ENCODE data around the gene ZNF346.
"Not testable (repeated sequence)": the region's sequence is repeated elsewhere in the genome, so short reads cannot be mapped to it uniquely, and the experiment has no call there.

Gene ZNF346

GRCh38 chr5:177022386-177023302 lies at the start of gene ZNF346:
ZNF346 (plus strand) TSS chr5:177022696; CDS start chr5:177022739, 43 bp downstream.
- peak within 1 kb of the TSS; percentile 98 for H3K27ac Mint-ChIP-seq
- H3K9me3 Mint-ChIP-seq = no peaks in the 10 kb centered on the region
- H3K27me3 Mint-ChIP-seq = no peaks in the 10 kb centered on the region
- peaks cover 37% of the 10 kb centered on the region for H3K4me1 Mint-ChIP-seq (ENCODE audit: low read depth)
- peak; percentile 91 for DNase-seq
- H3K36me3 Mint-ChIP-seq (ENCODE audit: low read depth) = peaks cover 50% of the 10 kb centered on the region
- peak within 1 kb of the TSS; percentile 99 for H3K4me3 Mint-ChIP-seq

GRCh38 chr5:176979669-176980068 lies 42.8 kb upstream of the ZNF346 start:
- Mint-ChIP-seq H3K27me3 (no peaks in the 10 kb centered on the region), H3K27ac (peak overlapping the region; percentile 45), H3K4me3 (no peak overlapping the region), H3K4me1 (ENCODE audit: low read depth) (peaks cover 20% of the 10 kb centered on the region), H3K9me3 (no peaks in the 10 kb centered on the region), H3K36me3 (ENCODE audit: low read depth) (peaks cover 66% of the 10 kb centered on the region)
- DNase-seq = no peak

- H3K27me3 Mint-ChIP-seq = no peaks in the 10 kb centered on the region
- H3K4me3 Mint-ChIP-seq = no peak overlapping the region
- no peak overlapping the region for H3K27ac Mint-ChIP-seq
- H3K36me3 Mint-ChIP-seq (ENCODE audit: low read depth) = peaks cover 56% of the 10 kb centered on the region
- peaks cover 24% of the 10 kb centered on the region for H3K4me1 Mint-ChIP-seq (ENCODE audit: low read depth)
- H3K9me3 Mint-ChIP-seq = no peaks in the 10 kb centered on the region
- no peak for DNase-seq
These were observed 41.7 kb upstream of the ZNF346 start for GRCh38 chr5:176980818-176981217.

GRCh38 chr5:176983112-176983511 lies 39.4 kb upstream of the ZNF346 start:
- H3K4me3 Mint-ChIP-seq, H3K27ac Mint-ChIP-seq, H3K9me3 Mint-ChIP-seq, DNase-seq, H3K27me3 Mint-ChIP-seq: not testable (repeated sequence)
- Mint-ChIP-seq H3K36me3 (ENCODE audit: low read depth) (peaks cover 54% of the 10 kb centered on the region), H3K4me1 (ENCODE audit: low read depth) (peaks cover 35% of the 10 kb centered on the region)

GRCh38 chr5:176983593-176983992 lies 38.9 kb upstream of the ZNF346 start:
- H3K36me3 Mint-ChIP-seq (ENCODE audit: low read depth) = peaks cover 58% of the 10 kb centered on the region
- not testable (repeated sequence) for H3K27ac Mint-ChIP-seq, DNase-seq, H3K27me3 Mint-ChIP-seq, H3K4me3 Mint-ChIP-seq, H3K9me3 Mint-ChIP-seq
- peaks cover 38% of the 10 kb centered on the region for H3K4me1 Mint-ChIP-seq (ENCODE audit: low read depth)

GRCh38 chr5:176984176-176984575 lies 38.3 kb upstream of the ZNF346 start:
- not testable (repeated sequence) for H3K27me3 Mint-ChIP-seq, H3K27ac Mint-ChIP-seq, DNase-seq, H3K9me3 Mint-ChIP-seq, H3K4me3 Mint-ChIP-seq
- peaks cover 41% of the 10 kb centered on the region for H3K4me1 Mint-ChIP-seq (ENCODE audit: low read depth)
- H3K36me3 Mint-ChIP-seq (ENCODE audit: low read depth) = peaks cover 53% of the 10 kb centered on the region

- Mint-ChIP-seq H3K27me3 (no peaks in the 10 kb centered on the region), H3K36me3 (ENCODE audit: low read depth) (peaks cover 44% of the 10 kb centered on the region), H3K9me3 (no peaks in the 10 kb centered on the region), H3K27ac (peak overlapping the region; percentile 84), H3K4me3 (no peak overlapping the region), H3K4me1 (ENCODE audit: low read depth) (peaks cover 35% of the 10 kb centered on the region)
- DNase-seq = no peak
These were observed 37.0 kb upstream of the ZNF346 start for GRCh38 chr5:176985516-176985915.

GRCh38 chr5:176986280-176986679 lies 36.2 kb upstream of the ZNF346 start:
- H3K4me3 Mint-ChIP-seq = no peak overlapping the region
- peak overlapping the region; percentile 61 for H3K27ac Mint-ChIP-seq
- H3K9me3 Mint-ChIP-seq = no peaks in the 10 kb centered on the region
- DNase-seq = no peak
- H3K36me3 Mint-ChIP-seq (ENCODE audit: low read depth) = peaks cover 39% of the 10 kb centered on the region
- no peaks in the 10 kb centered on the region for H3K27me3 Mint-ChIP-seq
- H3K4me1 Mint-ChIP-seq (ENCODE audit: low read depth) = peaks cover 37% of the 10 kb centered on the region

GRCh38 chr5:176987583-176987982 lies 34.9 kb upstream of the ZNF346 start:
- no peak for DNase-seq
- Mint-ChIP-seq H3K27ac (peak overlapping the region; percentile 26), H3K27me3 (no peaks in the 10 kb centered on the region), H3K9me3 (no peaks in the 10 kb centered on the region), H3K36me3 (ENCODE audit: low read depth) (peaks cover 33% of the 10 kb centered on the region), H3K4me3 (no peak overlapping the region), H3K4me1 (ENCODE audit: low read depth) (peaks cover 39% of the 10 kb centered on the region)

GRCh38 chr5:176993081-176993480 lies 29.4 kb upstream of the ZNF346 start:
- H3K27ac Mint-ChIP-seq, DNase-seq, H3K9me3 Mint-ChIP-seq, H3K4me3 Mint-ChIP-seq, H3K27me3 Mint-ChIP-seq: not testable (repeated sequence)
- peaks cover 58% of the 10 kb centered on the region for H3K36me3 Mint-ChIP-seq (ENCODE audit: low read depth)
- H3K4me1 Mint-ChIP-seq (ENCODE audit: low read depth) = peaks cover 52% of the 10 kb centered on the region

GRCh38 chr5:176994460-176995121 lies 27.9 kb upstream of the ZNF346 start:
- Mint-ChIP-seq H3K27me3 (no peaks in the 10 kb centered on the region), H3K36me3 (ENCODE audit: low read depth) (peaks cover 57% of the 10 kb centered on the region), H3K9me3 (peaks cover 3% of the 10 kb centered on the region), H3K4me1 (ENCODE audit: low read depth) (peaks cover 47% of the 10 kb centered on the region), H3K4me3 (no peak overlapping the region), H3K27ac (peak overlapping the region; percentile 24)
- DNase-seq = no peak

GRCh38 chr5:176995122-176995490 lies 27.4 kb upstream of the ZNF346 start:
- no peaks in the 10 kb centered on the region for H3K27me3 Mint-ChIP-seq
- peak overlapping the region; percentile 24 for H3K27ac Mint-ChIP-seq
- H3K4me1 Mint-ChIP-seq (ENCODE audit: low read depth) = peaks cover 49% of the 10 kb centered on the region
- no peak for DNase-seq
- H3K4me3 Mint-ChIP-seq = no peak overlapping the region
- H3K9me3 Mint-ChIP-seq = peaks cover 3% of the 10 kb centered on the region
- peaks cover 58% of the 10 kb centered on the region for H3K36me3 Mint-ChIP-seq (ENCODE audit: low read depth)

GRCh38 chr5:176995896-176996767 lies 26.4 kb upstream of the ZNF346 start:
- Mint-ChIP-seq H3K27me3 (no peaks in the 10 kb centered on the region), H3K4me1 (ENCODE audit: low read depth) (peaks cover 53% of the 10 kb centered on the region), H3K36me3 (ENCODE audit: low read depth) (peaks cover 67% of the 10 kb centered on the region), H3K4me3 (no peak overlapping the region), H3K27ac (peak overlapping the region; percentile 63), H3K9me3 (peaks cover 3% of the 10 kb centered on the region)
- DNase-seq = no peak

- Mint-ChIP-seq H3K4me1 (ENCODE audit: low read depth) (peaks cover 55% of the 10 kb centered on the region), H3K9me3 (peaks cover 3% of the 10 kb centered on the region), H3K27ac (peak overlapping the region; percentile 63), H3K36me3 (ENCODE audit: low read depth) (peaks cover 69% of the 10 kb centered on the region), H3K27me3 (no peaks in the 10 kb centered on the region), H3K4me3 (no peak overlapping the region)
- no peak for DNase-seq
These were observed 25.7 kb upstream of the ZNF346 start for GRCh38 chr5:176996780-176997179.

Data from activated T-cell treated with anti-CD3 and anti-CD28 coated beads, Interleukin-2, amount 50 U/mL, for 24 hours (primary cell).